HG03196 (cell line): Measurements from ENCODE around the gene SMC3.

ENCODE experiments used
- ATAC-seq: cut with Tn5 transposase; IDR thresholded peaks from one replicate; pipeline ENCODE4 v1.9.1; 2021; ENCODE audit not compliant: unreplicated experiment

The SMC3 gene

GRCh38 chr10:110544958-110545537, 22.4 kb upstream of the SMC3 start:
- ATAC-seq, result no peak

- ATAC-seq, result no peak
These were observed 21.4 kb upstream of the SMC3 start for GRCh38 chr10:110546077-110546476.

GRCh38 chr10:110546499-110547110, 20.9 kb upstream of the SMC3 start:
- no peak for ATAC-seq

- peak; percentile 57 for ATAC-seq
These were observed 20.2 kb upstream of the SMC3 start for GRCh38 chr10:110547139-110547761.

GRCh38 chr10:110548002-110548401, 19.5 kb upstream of the SMC3 start:
- no peak for ATAC-seq

- ATAC-seq, result no peak
These were observed 18.3 kb upstream of the SMC3 start for GRCh38 chr10:110549211-110549610.

GRCh38 chr10:110553905-110554304, 13.6 kb upstream of the SMC3 start:
- ATAC-seq, result no peak

GRCh38 chr10:110556296-110556695, 11.2 kb upstream of the SMC3 start:
- no peak for ATAC-seq

- no peak for ATAC-seq
These were observed 10.4 kb upstream of the SMC3 start for GRCh38 chr10:110556969-110557601.

- ATAC-seq, result no peak
These were observed 9.5 kb upstream of the SMC3 start for GRCh38 chr10:110558041-110558440.

- no peak for ATAC-seq
These were observed 7.5 kb upstream of the SMC3 start for GRCh38 chr10:110560012-110560411.

GRCh38 chr10:110561292-110561691, 6.2 kb upstream of the SMC3 start:
- no peak for ATAC-seq

GRCh38 chr10:110562348-110562747, 5.1 kb upstream of the SMC3 start:
- ATAC-seq, result no peak

- ATAC-seq, result no peak
These were observed 4.4 kb upstream of the SMC3 start for GRCh38 chr10:110563132-110563531.

GRCh38 chr10:110566472-110567200, 859 bp upstream of the SMC3 start:
- ATAC-seq, result no peak

- ATAC-seq, result peak; percentile 23
These were observed 700 bp downstream of the SMC3 start for GRCh38 chr10:110568055-110568735.

GRCh38 chr10:110569122-110569521, 1.6 kb downstream of the SMC3 start:
- no peak for ATAC-seq

- no peak for ATAC-seq
These were observed 2.2 kb downstream of the SMC3 start for GRCh38 chr10:110569736-110570135.

GRCh38 chr10:110571093-110571743, 3.7 kb downstream of the SMC3 start:
- ATAC-seq, result no peak

GRCh38 chr10:110572862-110573261, 5.4 kb downstream of the SMC3 start:
- ATAC-seq, result no peak
